OCI-LY7 (cell line): Measurements from ENCODE around the gene TRIP10.

Experiments
- EZH2phosphoT487 ChIP-seq: fragments of 200-600 bp; sonication (generic); IDR thresholded peaks from 2 replicates; pipeline ENCODE4 v1.6.1; 2018; ENCODE audit warnings: low read depth, borderline replicate concordance, mild to moderate bottlenecking, mixed run types, antibody characterized with exemption, low read length, moderate library complexity, mixed read lengths
- TF ChIP-seq, protein P1 (sequence below): fragments of 200-600 bp; sonication (generic); conservative IDR thresholded peaks from 2 replicates; pipeline ENCODE4 v1.5.1; 2014; ENCODE audit warnings: mild to moderate bottlenecking, antibody characterized with exemption, low read length, moderate library complexity, mixed read lengths

DNA sequence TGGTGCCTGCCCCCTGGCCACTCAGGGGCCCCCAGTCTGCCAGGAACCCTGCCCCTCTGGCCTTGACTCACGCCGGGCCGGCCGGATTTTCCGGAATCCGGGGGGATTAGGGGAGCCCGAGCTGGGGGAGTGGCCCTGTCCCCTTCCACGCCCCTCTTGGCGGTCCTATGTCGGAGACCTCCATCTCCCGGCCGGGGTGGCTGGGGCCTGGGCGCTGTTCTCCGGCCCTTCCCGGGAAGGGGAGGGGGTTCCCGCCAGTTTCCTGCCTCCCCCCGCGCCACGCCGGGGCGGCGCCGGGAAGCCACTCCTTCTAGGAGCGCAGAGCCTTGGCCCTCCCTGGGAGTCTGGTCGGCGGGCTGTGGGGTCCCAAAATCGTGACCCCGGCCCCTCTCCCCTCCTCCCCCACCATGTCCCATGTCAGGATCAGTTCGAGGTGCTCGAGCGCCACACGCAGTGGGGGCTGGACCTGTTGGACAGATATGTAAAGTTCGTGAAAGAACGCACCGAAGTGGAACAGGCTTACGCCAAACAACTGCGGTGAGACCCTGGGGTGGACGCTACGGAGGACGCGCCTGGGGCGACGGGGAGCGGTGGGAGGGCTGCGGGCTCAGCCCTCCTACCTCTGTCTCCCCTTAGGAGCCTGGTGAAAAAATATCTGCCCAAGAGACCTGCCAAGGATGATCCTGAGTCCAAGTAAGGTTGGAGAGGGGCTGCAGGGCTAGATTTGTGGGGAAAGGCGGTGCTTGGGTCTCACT is 1.3 kb downstream of the TRIP10 start:
- TF ChIP-seq, protein P1, sequence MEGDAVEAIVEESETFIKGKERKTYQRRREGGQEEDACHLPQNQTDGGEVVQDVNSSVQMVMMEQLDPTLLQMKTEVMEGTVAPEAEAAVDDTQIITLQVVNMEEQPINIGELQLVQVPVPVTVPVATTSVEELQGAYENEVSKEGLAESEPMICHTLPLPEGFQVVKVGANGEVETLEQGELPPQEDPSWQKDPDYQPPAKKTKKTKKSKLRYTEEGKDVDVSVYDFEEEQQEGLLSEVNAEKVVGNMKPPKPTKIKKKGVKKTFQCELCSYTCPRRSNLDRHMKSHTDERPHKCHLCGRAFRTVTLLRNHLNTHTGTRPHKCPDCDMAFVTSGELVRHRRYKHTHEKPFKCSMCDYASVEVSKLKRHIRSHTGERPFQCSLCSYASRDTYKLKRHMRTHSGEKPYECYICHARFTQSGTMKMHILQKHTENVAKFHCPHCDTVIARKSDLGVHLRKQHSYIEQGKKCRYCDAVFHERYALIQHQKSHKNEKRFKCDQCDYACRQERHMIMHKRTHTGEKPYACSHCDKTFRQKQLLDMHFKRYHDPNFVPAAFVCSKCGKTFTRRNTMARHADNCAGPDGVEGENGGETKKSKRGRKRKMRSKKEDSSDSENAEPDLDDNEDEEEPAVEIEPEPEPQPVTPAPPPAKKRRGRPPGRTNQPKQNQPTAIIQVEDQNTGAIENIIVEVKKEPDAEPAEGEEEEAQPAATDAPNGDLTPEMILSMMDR: no peak
- no peak for TF ChIP-seq EZH2phosphoT487
